H1 (cell line): Measurements from ENCODE around the gene SCAF1.

ENCODE experiments used
- EP300 ChIP-seq, 2 experiments: IDR thresholded peaks; 1 replicate in 1 of 2; 2 replicates in 1 of 2; pipeline ENCODE4 v1.6.1; 2011 to 2012; ENCODE audit warnings: low read depth in 2 of 2, low read length in 2 of 2, mild to moderate bottlenecking in 2 of 2, borderline replicate concordance in 1 of 2, inconsistent platforms in 1 of 2, moderate library complexity in 1 of 2
- EZH2 ChIP-seq: fragments of 200-600 bp; sonication (generic); IDR thresholded peaks from 2 replicates; pipeline ENCODE4 v1.7.1; 2012; ENCODE audit warnings: low read depth, mild to moderate bottlenecking, moderate library complexity, low read length, inconsistent platforms; ENCODE audit not compliant: severe bottlenecking
- GTF2F1 ChIP-seq: IDR thresholded peaks from 2 replicates; pipeline ENCODE4 v1.6.1; 2012; ENCODE audit warnings: low read depth, low read length, improper control_type of control experiment, borderline replicate concordance
- NRF1 ChIP-seq: IDR thresholded peaks from 2 replicates; pipeline ENCODE4 v1.6.1; 2011; ENCODE audit warnings: mild to moderate bottlenecking, low read depth, low read length, improper control_type of control experiment
- POLR2A ChIP-seq, 2 experiments: IDR thresholded peaks; 1 replicate in 1 of 2; 2 replicates in 1 of 2; pipeline ENCODE4 v1.6.1; 2011; ENCODE audit warnings: low read depth in 2 of 2, low read length in 2 of 2, mild to moderate bottlenecking in 2 of 2; ENCODE audit errors: control extremely low read depth in 1 of 2
- POLR2AphosphoS5 ChIP-seq: IDR thresholded peaks from 2 replicates; pipeline ENCODE4 v1.6.1; 2011; ENCODE audit warnings: low read depth, low read length
- POU5F1 ChIP-seq: IDR thresholded peaks from 2 replicates; pipeline ENCODE4 v1.6.1; 2011; ENCODE audit warnings: low read depth, mild to moderate bottlenecking, low read length, moderate library complexity
- SP1 ChIP-seq: IDR thresholded peaks from 2 replicates; pipeline ENCODE4 v1.6.1; 2011; ENCODE audit warnings: low read depth, low read length
- SP2 ChIP-seq: IDR thresholded peaks from 2 replicates; pipeline ENCODE4 v1.6.1; 2012; ENCODE audit warnings: mild to moderate bottlenecking, low read length, inconsistent platforms
- TAF7 ChIP-seq: optimal IDR thresholded peaks from 2 replicates; pipeline ENCODE3; 2011; ENCODE audit warnings: low read depth, mild to moderate bottlenecking, inconsistent platforms, low read length, moderate library complexity, borderline replicate concordance
- TEAD4 ChIP-seq: IDR thresholded peaks from 2 replicates; pipeline ENCODE4 v1.6.1; 2012; ENCODE audit warnings: low read depth, low read length, inconsistent platforms, mixed read lengths
- YY1 ChIP-seq: IDR thresholded peaks from 2 replicates; pipeline ENCODE4 v1.6.1; 2011; ENCODE audit warnings: low read depth, mild to moderate bottlenecking, low read length
- TF ChIP-seq, protein P1 (sequence below), 3 experiments: IDR thresholded peaks; 1 replicate in 2 of 3; 2 replicates in 1 of 3; pipeline versions ENCODE4 v1.5.1 to v1.6.1; 2011; ENCODE audit warnings: low read length in 3 of 3, mild to moderate bottlenecking in 3 of 3, inconsistent platforms in 2 of 3, low read depth in 1 of 3, moderate library complexity in 1 of 3; ENCODE audit not compliant: insufficient read depth in 1 of 3; ENCODE audit errors: control extremely low read depth in 1 of 3
- TF ChIP-seq, protein P2 (sequence below): IDR thresholded peaks from 2 replicates; pipeline ENCODE4 v1.6.1; 2011; ENCODE audit warnings: low read length, improper control_type of control experiment

DNA sequence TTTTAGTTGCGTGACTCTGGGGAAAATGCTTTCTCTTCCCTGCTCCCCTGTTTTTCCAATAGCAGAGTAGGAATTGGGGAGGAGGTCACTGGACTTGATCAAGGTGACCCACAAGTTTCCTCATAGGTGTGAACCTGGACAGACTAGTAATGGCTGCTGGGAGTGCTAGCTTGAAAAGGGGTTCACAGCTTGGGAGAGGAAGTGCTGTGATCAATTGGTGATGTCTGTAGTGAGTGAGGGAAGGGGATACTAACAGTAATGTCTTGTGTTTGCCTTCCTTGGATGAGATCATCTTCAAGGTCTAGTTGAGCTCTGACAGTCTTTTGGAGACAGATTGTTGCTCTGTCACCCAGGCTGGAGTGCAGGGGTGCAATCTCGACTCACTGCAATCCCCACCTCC is 25.5 kb downstream of the SCAF1 start:
- no peak for TF ChIP-seq POLR2A (IDR thresholded peaks at IDR 0.05; ENCODE audit: control extremely low read depth in 1 of 2, low read depth in 2 of 2, low read length in 2 of 2)
- TF ChIP-seq, protein P1, sequence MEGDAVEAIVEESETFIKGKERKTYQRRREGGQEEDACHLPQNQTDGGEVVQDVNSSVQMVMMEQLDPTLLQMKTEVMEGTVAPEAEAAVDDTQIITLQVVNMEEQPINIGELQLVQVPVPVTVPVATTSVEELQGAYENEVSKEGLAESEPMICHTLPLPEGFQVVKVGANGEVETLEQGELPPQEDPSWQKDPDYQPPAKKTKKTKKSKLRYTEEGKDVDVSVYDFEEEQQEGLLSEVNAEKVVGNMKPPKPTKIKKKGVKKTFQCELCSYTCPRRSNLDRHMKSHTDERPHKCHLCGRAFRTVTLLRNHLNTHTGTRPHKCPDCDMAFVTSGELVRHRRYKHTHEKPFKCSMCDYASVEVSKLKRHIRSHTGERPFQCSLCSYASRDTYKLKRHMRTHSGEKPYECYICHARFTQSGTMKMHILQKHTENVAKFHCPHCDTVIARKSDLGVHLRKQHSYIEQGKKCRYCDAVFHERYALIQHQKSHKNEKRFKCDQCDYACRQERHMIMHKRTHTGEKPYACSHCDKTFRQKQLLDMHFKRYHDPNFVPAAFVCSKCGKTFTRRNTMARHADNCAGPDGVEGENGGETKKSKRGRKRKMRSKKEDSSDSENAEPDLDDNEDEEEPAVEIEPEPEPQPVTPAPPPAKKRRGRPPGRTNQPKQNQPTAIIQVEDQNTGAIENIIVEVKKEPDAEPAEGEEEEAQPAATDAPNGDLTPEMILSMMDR (IDR thresholded peaks at IDR 0.05; ENCODE audit: control extremely low read depth in 1 of 3, insufficient read depth in 1 of 3, low read depth in 1 of 3, low read length in 3 of 3) = no peak
- TF ChIP-seq, protein P2, sequence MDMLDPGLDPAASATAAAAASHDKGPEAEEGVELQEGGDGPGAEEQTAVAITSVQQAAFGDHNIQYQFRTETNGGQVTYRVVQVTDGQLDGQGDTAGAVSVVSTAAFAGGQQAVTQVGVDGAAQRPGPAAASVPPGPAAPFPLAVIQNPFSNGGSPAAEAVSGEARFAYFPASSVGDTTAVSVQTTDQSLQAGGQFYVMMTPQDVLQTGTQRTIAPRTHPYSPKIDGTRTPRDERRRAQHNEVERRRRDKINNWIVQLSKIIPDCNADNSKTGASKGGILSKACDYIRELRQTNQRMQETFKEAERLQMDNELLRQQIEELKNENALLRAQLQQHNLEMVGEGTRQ = no peak
- no peak for TF ChIP-seq EZH2
- TF ChIP-seq SP1 = no peak
- TF ChIP-seq YY1 = no peak
- no peak for TF ChIP-seq EP300 (IDR thresholded peaks at IDR 0.05; ENCODE audit: borderline replicate concordance in 1 of 2, low read depth in 2 of 2, low read length in 2 of 2)
- TF ChIP-seq SP2 = no peak
- TF ChIP-seq TEAD4 = no peak
- TF ChIP-seq POU5F1 = no peak
- TF ChIP-seq NRF1 = no peak
- TF ChIP-seq POLR2AphosphoS5 = no peak
- no peak for TF ChIP-seq GTF2F1
- no peak for TF ChIP-seq TAF7
